Panc1 (cell line): ENCODE data around the gene SSH2. TPM values are rescaled to one million over a fixed set of nuclear protein-coding genes. Genes with fewer than 3 reads are reported as not detected.

Experiments
- ATAC-seq: fragments of 200-7000 bp; cut with Tn5 transposase; 2 replicates; pipeline ENCODE4 v1.9.1; 2020; ENCODE audit warnings: mild to moderate bottlenecking, moderate library complexity
- BruUV-seq: library from RNA; stranded (reverse); fragments of 400-500 nt; replicated peaks from 2 replicates; lab custom pipeline; 2021; lab: Mats Ljungman, UMichigan
- CTCF ChIA-PET: fragments of 300-600 bp; sonication (Branson Sonifier 250); formaldehyde crosslinking; loops from one replicate; lab custom pipeline; 2022; ENCODE audit warnings: antibody characterized with exemption; lab: Charles Lee
- POLR2A ChIA-PET: fragments of 300-600 bp; sonication (Branson Sonifier 250); formaldehyde crosslinking; loops from one replicate; lab custom pipeline; 2022; ENCODE audit warnings: antibody characterized with exemption; lab: Charles Lee
- DNase-seq: peaks from one replicate; pipeline ENCODE4 v3.0.0-alpha.2; 2010; ENCODE audit warnings: low read depth, low spot score
- H3K27ac ChIP-seq: 2 replicates; pipeline ENCODE4 v1.5.1; 2011; ENCODE audit warnings: mild to moderate bottlenecking, low read length, inconsistent platforms
- H3K27me3 ChIP-seq: fragments of 200-500 bp; sonication (Bioruptor generic); 2 replicates; pipeline ENCODE4 v1.6.0; 2014; ENCODE audit warnings: low read length, inconsistent platforms; ENCODE audit not compliant: control insufficient read depth, insufficient read depth
- H3K36me3 ChIP-seq: fragments of 200-500 bp; sonication (Bioruptor generic); 2 replicates; pipeline ENCODE4 v1.5.1; 2014; ENCODE audit warnings: inconsistent platforms, mild to moderate bottlenecking, low read length, moderate library complexity; ENCODE audit not compliant: control insufficient read depth, insufficient read depth
- H3K4me1 ChIP-seq: 2 replicates; pipeline ENCODE4 v1.5.1; 2011; ENCODE audit warnings: inconsistent platforms, mild to moderate bottlenecking, low read length, moderate library complexity; ENCODE audit not compliant: control insufficient read depth, insufficient read depth
- H3K4me3 ChIP-seq, 2 experiments: 2 replicates each; pipeline ENCODE4 v1.5.1; 2011 to 2012; ENCODE audit warnings: low read depth in 2 of 2, low read length in 2 of 2, mild to moderate bottlenecking in 2 of 2, inconsistent platforms in 1 of 2, moderate library complexity in 1 of 2
- H3K9me3 ChIP-seq: fragments of 200-500 bp; sonication (Bioruptor generic); 2 replicates; pipeline ENCODE4 v1.5.1; 2014; ENCODE audit warnings: low read depth, mild to moderate bottlenecking, inconsistent platforms, low read length, moderate library complexity; ENCODE audit not compliant: control insufficient read depth, insufficient read depth
- CTCF ChIP-seq: fragments of 450-650 bp; IDR thresholded peaks from 2 replicates; pipeline ENCODE4 v1.5.1; 2017; ENCODE audit warnings: mild to moderate bottlenecking
- POLR2AphosphoS5 ChIP-seq: IDR thresholded peaks from 2 replicates; pipeline ENCODE4 v1.6.1; 2012; ENCODE audit warnings: mild to moderate bottlenecking, low read depth, low read length, moderate library complexity
- REST ChIP-seq, 2 experiments: IDR thresholded peaks; 2 replicates each; pipeline ENCODE4 v1.6.1; 2011 to 2012; ENCODE audit warnings: low read depth in 2 of 2, control low read depth in 1 of 2, low read length in 1 of 2, mild to moderate bottlenecking in 1 of 2, moderate library complexity in 1 of 2; ENCODE audit not compliant: insufficient read depth in 1 of 2
- SIN3A ChIP-seq: IDR thresholded peaks from 2 replicates; pipeline ENCODE4 v1.6.1; 2012; ENCODE audit warnings: low read depth, mild to moderate bottlenecking, low read length, moderate library complexity, borderline replicate concordance; ENCODE audit not compliant: insufficient read depth
- TCF7L2 ChIP-seq: IDR thresholded peaks from 2 replicates; pipeline ENCODE4 v1.6.1; 2011; ENCODE audit warnings: mild to moderate bottlenecking, low read depth, low read length, inconsistent platforms
- in situ Hi-C: cut with HindIII; loops from 2 replicates; pipeline ENCODE4 v1.10.0; 2016; ENCODE audit warnings: low sequenced_read_pairs, low pct_unique_long_range_greater_than_20kb
- intact Hi-C: fragments of 100-400 bp; cut with micrococcal nuclease; formaldehyde crosslinking; loops from one replicate; pipeline ENCODE4 v1.10.0; 2022; ENCODE audit not compliant: unreplicated experiment
- total RNA-seq: library from RNA; stranded (reverse); gene quantifications from one replicate; pipeline ENCODE4 v1.2.1, GENCODE V29; 2021; ENCODE audit not compliant: unreplicated experiment

The SSH2 gene
- total RNA-seq, 1 experiment from 2014 or later: 30.6 TPM

DNA sequence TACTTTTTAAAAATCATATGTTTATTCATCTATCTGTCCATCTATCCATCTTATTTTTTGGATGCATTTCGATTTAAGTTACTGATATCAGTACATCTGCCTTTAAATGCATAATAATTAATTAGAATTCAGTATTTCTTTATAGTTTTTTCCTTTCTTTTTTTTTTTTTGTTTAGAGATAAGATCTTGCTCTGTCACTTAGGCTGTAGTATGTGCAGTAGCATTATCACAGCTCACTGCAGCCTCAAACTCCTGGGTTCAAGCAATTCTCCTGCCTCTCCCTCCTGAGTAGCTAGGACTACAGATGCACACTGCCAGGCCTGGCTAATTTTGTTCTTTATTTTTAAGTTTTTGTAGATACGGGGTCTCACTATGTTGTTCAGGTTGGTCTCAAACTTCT lies 133.4 kb downstream of the SSH2 start:
- in situ Hi-C loops (no loop called here), intact Hi-C loops (no loop called here)
- no peaks in the 10 kb centered on the region for H3K36me3 ChIP-seq
- H3K4me1 ChIP-seq: no peaks in the 10 kb centered on the region
- H3K27ac ChIP-seq: no peak overlapping the region
- POLR2A ChIA-PET: no interaction called here
- H3K27me3 ChIP-seq: no peaks in the 10 kb centered on the region
- BruUV-seq: no TSS peak
- CTCF ChIA-PET: no interaction called here
- no peak for TF ChIP-seq TCF7L2
- no peak for TF ChIP-seq SIN3A
- TF ChIP-seq CTCF: no peak
- TF ChIP-seq REST (IDR thresholded peaks at IDR 0.05; ENCODE audit: insufficient read depth in 1 of 2, low read depth in 2 of 2, low read length in 1 of 2): no peak
- no peak for TF ChIP-seq POLR2AphosphoS5
- no peaks in the 10 kb centered on the region; the same call in 1 of the 2 replicates for H3K9me3 ChIP-seq
- DNase-seq (no peak), ATAC-seq (no peak)
- H3K4me3 ChIP-seq: no peak overlapping the region

DNA sequence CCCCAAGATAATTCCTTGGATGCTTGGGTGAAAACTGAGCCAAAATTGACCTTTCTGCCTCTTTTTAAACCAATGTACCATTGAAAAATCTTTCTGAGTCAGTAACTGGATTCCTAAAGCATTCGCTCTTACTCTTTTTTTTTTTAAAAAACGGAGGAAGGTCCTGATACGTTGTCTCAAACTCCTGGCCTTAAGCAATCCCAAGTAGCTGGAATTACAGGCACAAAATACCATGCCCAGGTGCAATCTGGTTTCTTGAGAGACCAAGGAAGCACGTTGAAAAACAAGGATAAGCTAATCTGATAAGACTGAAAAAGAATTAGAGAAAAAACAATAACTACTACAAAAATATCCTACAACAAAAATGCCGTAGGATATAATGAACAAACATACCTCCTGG lies 136.5 kb downstream of the SSH2 start:
- no peaks in the 10 kb centered on the region for H3K36me3 ChIP-seq
- intact Hi-C loops (no loop called here), in situ Hi-C loops (no loop called here)
- no peak overlapping the region for H3K4me3 ChIP-seq
- ChIA-PET POLR2A (no interaction called here), CTCF (no interaction called here)
- DNase-seq (no peak), ATAC-seq (no peak)
- H3K9me3 ChIP-seq: no peaks in the 10 kb centered on the region; the same call in 1 of the 2 replicates
- no TSS peak for BruUV-seq
- H3K27me3 ChIP-seq: no peaks in the 10 kb centered on the region
- TF ChIP-seq POLR2AphosphoS5 (no peak), TCF7L2 (no peak), CTCF (no peak)
- no peaks in the 10 kb centered on the region for H3K4me1 ChIP-seq
- H3K27ac ChIP-seq: no peak overlapping the region
